GM06990 (cell line): ENCODE data around the gene KCNJ18.
"Not testable (repeated sequence)": the region's sequence is repeated elsewhere in the genome, so short reads cannot be mapped to it uniquely, and the experiment has no call there.

Source experiments
- DNase-seq: peaks from one replicate; pipeline ENCODE4 v3.0.0-alpha.2; 2011; ENCODE audit not compliant: insufficient read length; ENCODE audit errors: extremely low read depth
- H3K27me3 ChIP-seq: replicated peaks from 2 replicates; pipeline ENCODE4 v1.6.0; 2011; ENCODE audit warnings: low read length; ENCODE audit not compliant: control insufficient read depth, insufficient read depth
- H3K36me3 ChIP-seq: 2 replicates; pipeline ENCODE4 v1.5.1; 2011; ENCODE audit warnings: low read length; ENCODE audit not compliant: control insufficient read depth, insufficient read depth
- H3K4me3 ChIP-seq: replicated peaks from 2 replicates; pipeline ENCODE4 v1.5.1; 2011; ENCODE audit warnings: low read depth, mild to moderate bottlenecking, control low read depth, low read length
- CTCF ChIP-seq: IDR thresholded peaks from 2 replicates; pipeline ENCODE4 v1.5.1; 2011; ENCODE audit warnings: low read length, control low read depth, mild to moderate bottlenecking, inconsistent platforms; ENCODE audit not compliant: insufficient read depth, poor library complexity, severe bottlenecking

Gene KCNJ18

GRCh38 chr17:21707711-21708611, 15.6 kb downstream of the KCNJ18 start:
- H3K4me3 ChIP-seq, H3K27me3 ChIP-seq, DNase-seq, H3K36me3 ChIP-seq: not testable (repeated sequence)

GRCh38 chr17:21708612-21709535, 16.6 kb downstream of the KCNJ18 start:
- not testable (repeated sequence) for DNase-seq, H3K27me3 ChIP-seq, H3K36me3 ChIP-seq, H3K4me3 ChIP-seq

- not testable (repeated sequence) for H3K4me3 ChIP-seq, H3K36me3 ChIP-seq, H3K27me3 ChIP-seq, DNase-seq
Measured at GRCh38 chr17:21709994-21710393, 17.7 kb downstream of the KCNJ18 start.

- not testable (repeated sequence) for H3K36me3 ChIP-seq, H3K4me3 ChIP-seq, DNase-seq, H3K27me3 ChIP-seq
Measured at GRCh38 chr17:21710486-21710885, 18.2 kb downstream of the KCNJ18 start.

GRCh38 chr17:21711182-21711581, 18.9 kb downstream of the KCNJ18 start:
- H3K27me3 ChIP-seq, result no peaks in the 10 kb centered on the region
- no peak overlapping the region for H3K4me3 ChIP-seq
- TF ChIP-seq CTCF, result no peak
- no peak for DNase-seq
- no peaks in the 10 kb centered on the region for H3K36me3 ChIP-seq

- not testable (repeated sequence) for H3K27me3 ChIP-seq, H3K4me3 ChIP-seq, H3K36me3 ChIP-seq, DNase-seq
Measured at GRCh38 chr17:21713020-21713419, 20.7 kb downstream of the KCNJ18 start.

- not testable (repeated sequence) for H3K27me3 ChIP-seq, DNase-seq, H3K4me3 ChIP-seq
Measured at GRCh38 chr17:21713631-21714030, 21.3 kb downstream of the KCNJ18 start.

GRCh38 chr17:21714676-21715075, 22.4 kb downstream of the KCNJ18 start:
- not testable (repeated sequence) for H3K4me3 ChIP-seq, DNase-seq, H3K36me3 ChIP-seq

More at GRCh38 chr17:21713631-21714030, 21.3 kb downstream of the KCNJ18 start:
- H3K36me3 ChIP-seq, result not testable (repeated sequence)

GRCh38 chr17:21715877-21716276, 23.6 kb downstream of the KCNJ18 start:
- not testable (repeated sequence) for DNase-seq, H3K27me3 ChIP-seq, H3K36me3 ChIP-seq, H3K4me3 ChIP-seq

More at GRCh38 chr17:21714676-21715075, 22.4 kb downstream of the KCNJ18 start:
- H3K27me3 ChIP-seq, result not testable (repeated sequence)

GRCh38 chr17:21718971-21719370, 26.6 kb downstream of the KCNJ18 start:
- not testable (repeated sequence) for H3K36me3 ChIP-seq, DNase-seq, H3K27me3 ChIP-seq, H3K4me3 ChIP-seq

GRCh38 chr17:21719511-21720226, 27.3 kb downstream of the KCNJ18 start:
- H3K36me3 ChIP-seq, H3K4me3 ChIP-seq, H3K27me3 ChIP-seq, DNase-seq: not testable (repeated sequence)

GRCh38 chr17:21720566-21720965, 28.2 kb downstream of the KCNJ18 start:
- not testable (repeated sequence) for DNase-seq, H3K36me3 ChIP-seq, H3K4me3 ChIP-seq, H3K27me3 ChIP-seq
